Right lobe of liver (tissue), 4 donors: ENCODE results near the gene CYTH2.

Source experiments
- POLR2A ChIP-seq: fragments of 450-650 bp; IDR thresholded peaks from one replicate; pipeline ENCODE4 v1.6.1; 2017; ENCODE audit warnings: antibody characterized with exemption, mild to moderate bottlenecking
- TF ChIP-seq, protein P1 (sequence below), 4 donors: fragments of 200-600 bp in 3 of 4; fragments of 450-650 bp in 1 of 4; IDR thresholded peaks; one replicate each; pipeline versions ENCODE4 v1.5.1 to v1.8.0; 2016 to 2022; ENCODE audit warnings: antibody characterized with exemption in 4 of 4, mild to moderate bottlenecking in 2 of 4
- donor health status: DM: no; HTN: no; CAD: no.
- donor health status: DM: no; HTN: no; CAD: no.
- donor health status: DM: no; HTN: yes; CAD: no.

DNA sequence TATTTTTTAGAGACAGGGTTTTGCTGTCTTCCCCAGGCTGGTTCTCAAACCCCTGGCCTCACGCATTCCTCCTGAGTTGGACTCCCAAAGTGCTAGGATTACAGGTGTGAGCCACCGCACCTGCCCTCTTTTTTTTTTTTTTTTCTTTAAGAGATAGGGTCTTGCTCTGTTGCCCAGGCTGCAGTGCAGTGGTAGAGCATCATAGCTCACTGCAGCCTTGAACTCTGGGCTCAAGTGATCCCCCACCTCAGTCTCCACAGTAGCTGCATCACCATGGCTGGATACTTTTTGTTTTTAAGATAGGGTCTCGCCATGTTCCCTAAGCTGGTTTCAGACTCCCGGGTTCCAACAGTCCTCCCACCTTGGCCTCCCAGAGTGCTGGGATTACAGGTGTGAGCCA is 12.3 kb upstream of the CYTH2 start:
- no peak for TF ChIP-seq POLR2A
- TF ChIP-seq, protein P1, sequence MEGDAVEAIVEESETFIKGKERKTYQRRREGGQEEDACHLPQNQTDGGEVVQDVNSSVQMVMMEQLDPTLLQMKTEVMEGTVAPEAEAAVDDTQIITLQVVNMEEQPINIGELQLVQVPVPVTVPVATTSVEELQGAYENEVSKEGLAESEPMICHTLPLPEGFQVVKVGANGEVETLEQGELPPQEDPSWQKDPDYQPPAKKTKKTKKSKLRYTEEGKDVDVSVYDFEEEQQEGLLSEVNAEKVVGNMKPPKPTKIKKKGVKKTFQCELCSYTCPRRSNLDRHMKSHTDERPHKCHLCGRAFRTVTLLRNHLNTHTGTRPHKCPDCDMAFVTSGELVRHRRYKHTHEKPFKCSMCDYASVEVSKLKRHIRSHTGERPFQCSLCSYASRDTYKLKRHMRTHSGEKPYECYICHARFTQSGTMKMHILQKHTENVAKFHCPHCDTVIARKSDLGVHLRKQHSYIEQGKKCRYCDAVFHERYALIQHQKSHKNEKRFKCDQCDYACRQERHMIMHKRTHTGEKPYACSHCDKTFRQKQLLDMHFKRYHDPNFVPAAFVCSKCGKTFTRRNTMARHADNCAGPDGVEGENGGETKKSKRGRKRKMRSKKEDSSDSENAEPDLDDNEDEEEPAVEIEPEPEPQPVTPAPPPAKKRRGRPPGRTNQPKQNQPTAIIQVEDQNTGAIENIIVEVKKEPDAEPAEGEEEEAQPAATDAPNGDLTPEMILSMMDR (IDR thresholded peaks at IDR 0.05): no peak
